Uterus (tissue), 4 donors: ENCODE data around the gene NPS. TPM values are rescaled to one million over a fixed set of nuclear protein-coding genes. Genes with fewer than 3 reads are reported as not detected.

ENCODE experiments used
- DNase-seq, 2 donors: peaks; one replicate each; pipeline ENCODE4 v3.0.0-alpha.2; 2019 to 2020
- H3K27ac ChIP-seq, 2 donors: fragments of 200-600 bp; sonication (generic); 1 replicate in 1 of 2; 2 replicates in 1 of 2; pipeline ENCODE4 v1.5.1; 2016 to 2018
- H3K27me3 ChIP-seq, 2 donors: fragments of 200-600 bp; sonication (generic); one replicate each; pipeline ENCODE4 v1.5.1; 2018 to 2019; ENCODE audit warnings: control low read depth in 1 of 2
- H3K36me3 ChIP-seq, 2 donors: fragments of 200-600 bp; sonication (generic); one replicate each; pipeline ENCODE4 v1.5.1; 2019; ENCODE audit warnings: control low read depth in 1 of 2
- H3K4me1 ChIP-seq, 2 donors: fragments of 200-600 bp; sonication (generic); one replicate each; pipeline ENCODE4 v1.5.1; 2018 to 2019; ENCODE audit warnings: control low read depth in 1 of 2
- H3K4me3 ChIP-seq, 2 donors: fragments of 200-600 bp; sonication (generic); 1 replicate in 1 of 2; 2 replicates in 1 of 2; pipeline ENCODE4 v1.5.1; 2018 to 2019; ENCODE audit warnings: mild to moderate bottlenecking in 1 of 2
- H3K9me3 ChIP-seq, 2 donors: fragments of 200-600 bp; sonication (generic); one replicate each; pipeline ENCODE4 v1.5.1; 2019; ENCODE audit warnings: control low read depth in 1 of 2
- POLR2A ChIP-seq, 2 donors: fragments of 450-650 bp; IDR thresholded peaks; one replicate each; pipeline ENCODE4 v1.6.1; 2016; ENCODE audit warnings: antibody characterized with exemption in 2 of 2, mild to moderate bottlenecking in 1 of 2, moderate library complexity in 1 of 2
- intact Hi-C: fragments of 100-400 bp; cut with DNase I; formaldehyde crosslinking; loops from one replicate; pipeline ENCODE4 v1.15.1; 2023; ENCODE audit warnings: low total_unique reads
- total RNA-seq, 4 donors: library from RNA; depleted of rRNA in 3 of 4; stranded (reverse); fragments of >200 nt in 3 of 4; gene quantifications; one replicate each; pipeline versions ENCODE4 v1.1.0 to v1.2.4, GENCODE V29; 2014 to 2023
- TF ChIP-seq, protein P1 (sequence below), 4 experiments: fragments of 200-600 bp in 2 of 4; fragments of 450-650 bp in 2 of 4; sonication (generic) in 2 of 4; IDR thresholded peaks; one replicate each; pipeline ENCODE4 v1.5.1; 2016 to 2019; ENCODE audit warnings: antibody characterized with exemption in 4 of 4, mild to moderate bottlenecking in 2 of 4, moderate library complexity in 1 of 4
- donor health status: DM: yes; HTN: yes; CAD: no.

The NPS gene
- total RNA-seq, 4 donors from 2014 or later = not detected

DNA sequence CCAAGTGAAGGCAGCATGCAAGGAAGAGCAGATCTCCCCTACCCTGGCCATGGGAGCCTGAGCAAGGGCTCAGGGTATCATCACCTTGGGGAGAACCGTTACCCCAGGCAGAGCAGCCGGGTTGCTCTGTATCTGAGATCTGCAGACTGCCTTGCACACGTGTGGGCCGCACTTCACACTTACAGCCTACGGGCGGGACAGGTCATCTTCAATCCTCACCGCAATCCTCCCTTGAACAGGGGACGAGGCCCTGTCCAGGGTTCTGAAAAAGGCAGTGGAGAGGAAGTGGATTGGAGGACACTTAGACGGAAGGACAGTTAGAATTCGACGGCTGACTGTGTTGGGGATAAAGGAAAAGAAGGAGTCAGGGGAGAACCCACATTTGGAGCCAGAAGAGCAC is 51.4 kb downstream of the NPS start:
- H3K27me3 ChIP-seq = no peaks in the 10 kb centered on the region
- DNase-seq = no peak
- no peak for TF ChIP-seq POLR2A (IDR thresholded peaks at IDR 0.05)
- TF ChIP-seq, protein P1, sequence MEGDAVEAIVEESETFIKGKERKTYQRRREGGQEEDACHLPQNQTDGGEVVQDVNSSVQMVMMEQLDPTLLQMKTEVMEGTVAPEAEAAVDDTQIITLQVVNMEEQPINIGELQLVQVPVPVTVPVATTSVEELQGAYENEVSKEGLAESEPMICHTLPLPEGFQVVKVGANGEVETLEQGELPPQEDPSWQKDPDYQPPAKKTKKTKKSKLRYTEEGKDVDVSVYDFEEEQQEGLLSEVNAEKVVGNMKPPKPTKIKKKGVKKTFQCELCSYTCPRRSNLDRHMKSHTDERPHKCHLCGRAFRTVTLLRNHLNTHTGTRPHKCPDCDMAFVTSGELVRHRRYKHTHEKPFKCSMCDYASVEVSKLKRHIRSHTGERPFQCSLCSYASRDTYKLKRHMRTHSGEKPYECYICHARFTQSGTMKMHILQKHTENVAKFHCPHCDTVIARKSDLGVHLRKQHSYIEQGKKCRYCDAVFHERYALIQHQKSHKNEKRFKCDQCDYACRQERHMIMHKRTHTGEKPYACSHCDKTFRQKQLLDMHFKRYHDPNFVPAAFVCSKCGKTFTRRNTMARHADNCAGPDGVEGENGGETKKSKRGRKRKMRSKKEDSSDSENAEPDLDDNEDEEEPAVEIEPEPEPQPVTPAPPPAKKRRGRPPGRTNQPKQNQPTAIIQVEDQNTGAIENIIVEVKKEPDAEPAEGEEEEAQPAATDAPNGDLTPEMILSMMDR (IDR thresholded peaks at IDR 0.05) = no peak
- intact Hi-C loops = no loop called here
- no peak overlapping the region for H3K4me3 ChIP-seq
- no peak overlapping the region for H3K27ac ChIP-seq
- no peaks in the 10 kb centered on the region for H3K9me3 ChIP-seq
- no peaks in the 10 kb centered on the region for H3K4me1 ChIP-seq
- H3K36me3 ChIP-seq = no peaks in the 10 kb centered on the region

Other genes with a start within 250 kb of the NPS start
- gene FOXI2, start 187.9 kb downstream of the NPS start, total RNA-seq = 1 to 10 TPM in 1 of 4 donors, under 1 TPM in 1, not detected in 2; 0.14 to 1.3 TPM